Measurements from ENCODE around the gene METAP1D.

METAP1D gene

GRCh38 chr2:172082105-172082943 lies 82.6 kb downstream of the METAP1D start:
- DNase-seq: no peak

- DNase-seq: no peak
Observed at GRCh38 chr2:172082944-172083627, 83.3 kb downstream of the METAP1D start.

GRCh38 chr2:172083628-172084394 lies 84.1 kb downstream of the METAP1D start:
- no peak for DNase-seq

GRCh38 chr2:172084395-172084644 lies 84.6 kb downstream of the METAP1D start:
- peak; percentile 68 for DNase-seq

GRCh38 chr2:172084645-172085459 lies 85.1 kb downstream of the METAP1D start:
- peak; percentile 90 for DNase-seq

GRCh38 chr2:172085460-172086159 lies 85.9 kb downstream of the METAP1D start, which contains the start of gene DLX1:
Gene DLX1, plus strand, starts transcription at chr2:172085507. Its CDS starts 171 bp downstream, at chr2:172085678.
- DNase-seq: no peak

- DNase-seq: peak; percentile 29
Observed at GRCh38 chr2:172086241-172087206, 86.8 kb downstream of the METAP1D start.

GRCh38 chr2:172087207-172087779 lies 87.5 kb downstream of the METAP1D start:
- no peak for DNase-seq

GRCh38 chr2:172087780-172088244 lies 88.1 kb downstream of the METAP1D start:
- no peak for DNase-seq

GRCh38 chr2:172088245-172089004 lies 88.7 kb downstream of the METAP1D start:
- DNase-seq: no peak

- DNase-seq: no peak
Observed at GRCh38 chr2:172089005-172089504, 89.3 kb downstream of the METAP1D start.

GRCh38 chr2:172089633-172090032 lies 89.9 kb downstream of the METAP1D start:
- no peak for DNase-seq

- DNase-seq: no peak
Observed at GRCh38 chr2:172090044-172090961, 90.5 kb downstream of the METAP1D start.

- no peak for DNase-seq
Observed at GRCh38 chr2:172091000-172091641, 91.4 kb downstream of the METAP1D start.

- no peak for DNase-seq
Observed at GRCh38 chr2:172091761-172092566, 92.2 kb downstream of the METAP1D start.

GRCh38 chr2:172092716-172093415 lies 93.1 kb downstream of the METAP1D start:
- no peak for DNase-seq

Measured in NCI-H2171 treated with DMSO at 0.1 percent for 48 hours (cell line).